HL-60 (cell line): Measurements from ENCODE around the gene CCDC88C.

Experiments
- DNase-seq, 2 experiments: peaks; one replicate each; pipeline ENCODE4 v3.0.0-alpha.2; 2010 to 2020; ENCODE audit warnings: low read depth in 1 of 2, low spot score in 1 of 2
- H3K27ac ChIP-seq: fragments of 250-450 bp; sonication (Bioruptor Pico); replicated peaks from 2 replicates; pipeline ENCODE4 v1.5.1; 2020; ENCODE audit warnings: mild to moderate bottlenecking, moderate library complexity
- H3K27me3 ChIP-seq: fragments of 250-450 bp; sonication (Bioruptor Pico); 2 replicates; pipeline ENCODE4 v1.5.1; 2021; ENCODE audit warnings: mild to moderate bottlenecking, moderate library complexity; ENCODE audit not compliant: insufficient read depth, poor library complexity, severe bottlenecking
- H3K4me3 ChIP-seq: replicated peaks from 2 replicates; pipeline ENCODE4 v1.5.1; 2011; ENCODE audit warnings: mild to moderate bottlenecking, control low read depth, low read length; ENCODE audit not compliant: insufficient read depth
- CTCF ChIP-seq: IDR thresholded peaks from one replicate; pipeline ENCODE4 v1.5.1; 2011; ENCODE audit warnings: low read length, control low read depth, inconsistent platforms; ENCODE audit not compliant: insufficient read depth
- GABPA ChIP-seq: IDR thresholded peaks from 2 replicates; pipeline ENCODE4 v1.6.1; 2012; ENCODE audit warnings: low read depth
- POLR2AphosphoS5 ChIP-seq: IDR thresholded peaks from 2 replicates; pipeline ENCODE4 v1.6.1; 2012; ENCODE audit warnings: low read depth
- REST ChIP-seq: IDR thresholded peaks from 2 replicates; pipeline ENCODE4 v1.6.1; 2012; ENCODE audit warnings: low read depth; ENCODE audit not compliant: insufficient replicate concordance
- SPI1 ChIP-seq: IDR thresholded peaks from 2 replicates; pipeline ENCODE4 v1.6.1; 2012; ENCODE audit warnings: low read depth, mild to moderate bottlenecking, borderline replicate concordance

The CCDC88C gene

GRCh38 chr14:91313154-91313850, 104.3 kb downstream of the CCDC88C start:
- H3K4me3 ChIP-seq: no peak overlapping the region
- TF ChIP-seq SPI1 (no peak), GABPA (no peak), CTCF (no peak), POLR2AphosphoS5 (no peak), REST (no peak)
- DNase-seq: no peak
- no peaks in the 10 kb centered on the region for H3K27me3 ChIP-seq
- no peak overlapping the region for H3K27ac ChIP-seq

- Histone ChIP-seq H3K4me3 (no peak overlapping the region), H3K27ac (peak overlapping the region; percentile 36; the same call in 1 of the 2 replicates), H3K27me3 (no peaks in the 10 kb centered on the region)
- peak; percentile 45 to 71 for DNase-seq
- TF ChIP-seq SPI1 (peak; percentile 16; the same call in 1 of the 2 replicates), REST (no peak)
Observed at GRCh38 chr14:91311284-91311662, 106.3 kb downstream of the CCDC88C start.

GRCh38 chr14:91310606-91311283, 106.9 kb downstream of the CCDC88C start:
- no peak for DNase-seq
- TF ChIP-seq SPI1: no peak
- no peak for TF ChIP-seq CTCF
- TF ChIP-seq GABPA: no peak
- no peak for TF ChIP-seq POLR2AphosphoS5
- no peak for TF ChIP-seq REST
- H3K27me3 ChIP-seq: no peaks in the 10 kb centered on the region
- H3K27ac ChIP-seq: no peak overlapping the region; the same call in 1 of the 2 replicates
- H3K4me3 ChIP-seq: no peak overlapping the region
